HG03159 (cell line): Measurements from ENCODE around the gene CCT7.

Experiments used
- ATAC-seq: cut with Tn5 transposase; IDR thresholded peaks from one replicate; pipeline ENCODE4 v1.9.1; 2021; ENCODE audit warnings: mild to moderate bottlenecking, moderate library complexity; ENCODE audit not compliant: unreplicated experiment

CCT7 gene

DNA sequence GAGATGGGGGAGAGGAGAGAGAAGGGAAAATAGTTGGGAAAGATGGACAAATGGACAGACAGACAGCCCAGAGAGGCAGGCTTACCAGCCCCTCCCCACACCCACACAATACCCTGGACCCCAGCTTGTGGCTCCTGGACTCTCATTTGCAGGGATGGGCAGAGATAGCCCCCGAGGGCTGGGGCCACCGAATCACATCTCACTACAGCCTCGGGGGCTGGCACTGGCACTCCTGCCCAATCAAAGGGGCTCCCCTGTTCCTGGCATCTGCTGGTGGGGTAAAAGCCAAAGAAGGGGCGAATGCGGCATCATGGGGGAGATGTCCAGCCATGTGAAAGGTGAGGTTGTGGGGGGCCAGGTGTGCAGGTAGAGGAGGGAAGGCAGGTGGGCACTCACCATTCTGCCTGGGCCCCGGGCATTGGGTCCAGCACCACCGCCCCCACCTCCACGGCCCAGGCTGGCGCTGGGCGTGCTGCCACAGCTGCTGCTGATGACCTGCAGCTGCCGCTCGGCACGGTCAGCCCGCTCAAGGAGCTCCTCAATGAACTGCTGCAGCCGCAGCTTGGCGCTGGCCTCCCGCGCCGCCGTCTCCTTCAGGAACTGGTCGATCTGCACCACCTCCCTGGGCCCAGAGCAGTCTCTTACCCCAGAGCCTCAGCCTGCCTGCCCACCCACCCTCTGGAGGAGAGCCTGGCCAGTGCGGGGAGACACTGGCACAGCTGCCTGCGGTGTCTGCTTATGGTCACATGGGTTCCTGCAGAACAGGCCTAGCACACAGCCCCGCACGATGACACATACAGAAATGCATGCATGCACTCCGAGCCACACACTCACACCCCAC lies 32.2 kb downstream of the CCT7 start:
- ATAC-seq, result no peak

DNA sequence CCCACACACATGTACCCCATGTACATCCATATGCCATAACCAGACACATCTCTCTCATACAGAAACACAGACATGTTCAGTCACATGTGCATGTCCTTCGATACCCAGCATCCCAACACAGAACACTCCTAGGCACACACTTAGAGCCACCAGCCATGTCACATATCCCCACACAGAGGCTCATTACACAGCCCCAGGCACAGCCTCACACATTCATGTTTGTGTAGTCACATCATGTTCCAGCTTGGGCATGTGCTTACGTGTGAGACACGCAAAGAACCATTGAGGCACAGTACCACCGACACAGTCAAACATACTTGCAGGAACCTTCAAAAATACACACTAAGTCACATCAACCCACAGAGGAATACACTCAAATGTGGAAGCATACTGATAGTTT lies 32.9 kb downstream of the CCT7 start:
- no peak for ATAC-seq

DNA sequence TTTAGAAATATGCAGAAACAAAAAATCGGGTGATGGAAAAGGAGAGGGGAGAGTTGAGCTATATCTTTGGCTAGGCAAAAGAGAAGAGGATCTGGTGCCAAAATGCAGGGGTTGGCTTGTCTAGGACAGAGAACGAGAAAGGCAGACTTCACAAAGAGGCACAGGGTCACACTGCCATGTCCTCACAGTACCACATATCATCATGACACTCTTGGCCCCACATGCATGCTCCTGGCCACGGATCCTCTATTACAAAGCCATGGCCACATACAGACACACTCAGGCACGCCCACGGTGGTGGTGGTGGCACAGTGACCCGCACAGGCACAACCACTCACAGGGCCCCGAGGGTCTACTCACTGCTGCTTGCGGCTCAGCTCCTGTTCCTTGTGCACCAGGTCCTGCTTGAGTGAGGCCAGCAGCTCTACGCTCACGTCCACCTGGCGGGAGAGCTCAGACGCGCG lies 34.3 kb downstream of the CCT7 start:
- no peak for ATAC-seq

DNA sequence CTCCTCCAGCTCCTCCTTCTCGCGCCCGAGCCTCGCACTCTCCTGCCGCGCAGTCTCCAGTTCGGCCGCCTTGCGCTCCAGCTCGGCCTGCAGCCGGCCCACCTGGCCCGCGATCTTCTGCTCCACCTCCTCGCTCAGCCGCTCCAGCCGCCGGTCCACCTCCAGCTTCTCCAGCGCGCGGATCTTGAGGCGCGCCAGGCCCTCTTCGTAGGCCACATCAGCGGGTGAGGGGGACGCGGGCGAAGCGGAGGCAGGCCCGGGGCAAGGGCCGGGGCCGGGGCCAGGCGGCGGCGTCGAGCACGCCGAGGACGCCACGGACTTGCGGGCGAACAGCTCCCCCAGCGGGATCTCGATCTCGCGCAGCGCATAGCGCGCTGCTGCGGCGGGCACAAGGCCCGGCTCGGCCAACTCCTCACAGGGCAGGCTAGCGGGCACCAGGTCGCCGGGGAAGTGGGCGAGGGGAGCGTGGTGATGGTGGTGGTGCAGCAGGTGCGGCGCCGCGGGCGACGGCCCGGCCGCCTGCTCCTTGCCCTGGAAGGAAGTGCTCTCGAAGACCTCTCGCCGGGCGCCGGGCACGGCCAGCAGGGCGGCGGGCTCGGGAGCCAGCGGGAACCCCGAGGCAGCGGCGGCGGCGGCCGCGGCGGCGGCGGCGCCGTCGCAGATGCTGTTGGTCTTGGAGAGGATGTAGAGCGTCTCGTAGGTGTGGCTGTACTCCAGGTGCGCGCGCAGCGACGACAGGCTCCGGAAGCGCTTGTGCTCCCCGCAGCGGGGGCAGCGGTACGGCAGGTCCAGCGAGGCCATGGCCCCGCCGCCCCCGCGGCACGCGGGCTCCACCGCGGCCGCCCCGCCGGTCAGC lies 35.0 kb downstream of the CCT7 start:
- ATAC-seq, result peak; percentile 67

DNA sequence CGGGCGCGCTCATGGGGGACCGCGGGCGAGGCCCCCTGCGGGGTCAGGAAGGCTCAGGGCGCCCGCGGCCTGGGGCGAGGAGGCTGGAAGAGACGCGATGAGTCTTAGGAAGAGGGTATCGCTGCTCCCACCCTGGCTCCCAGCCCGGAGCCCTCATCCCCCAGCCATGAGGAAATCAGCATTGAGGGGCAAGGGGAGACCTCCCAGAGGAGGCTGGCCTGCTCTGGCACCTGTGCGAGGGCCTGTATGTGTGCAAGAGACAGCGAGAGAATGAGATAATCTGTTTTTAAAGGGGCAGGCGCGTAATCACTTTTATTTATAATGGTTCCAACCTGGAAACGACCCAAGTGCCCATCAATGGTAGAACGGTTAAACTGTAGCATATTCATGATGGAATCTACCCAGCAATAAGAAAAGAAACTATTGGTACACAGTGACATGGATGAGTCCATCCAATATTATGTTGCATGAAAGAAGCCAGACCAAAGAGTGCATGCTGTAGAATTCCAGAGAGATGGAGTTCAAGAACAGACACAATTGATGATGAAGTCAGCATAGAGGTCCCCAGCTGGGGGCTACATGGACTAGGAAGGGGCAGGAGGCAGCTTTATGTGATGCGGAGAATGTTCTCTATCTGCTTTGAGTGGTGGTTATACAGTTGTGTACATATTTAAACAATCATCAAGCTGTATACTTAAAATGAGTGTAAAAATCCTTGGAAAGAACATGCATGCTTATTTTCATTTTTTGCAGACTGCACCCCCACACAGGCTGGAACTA lies 35.8 kb downstream of the CCT7 start:
- peak; percentile 7 for ATAC-seq

DNA sequence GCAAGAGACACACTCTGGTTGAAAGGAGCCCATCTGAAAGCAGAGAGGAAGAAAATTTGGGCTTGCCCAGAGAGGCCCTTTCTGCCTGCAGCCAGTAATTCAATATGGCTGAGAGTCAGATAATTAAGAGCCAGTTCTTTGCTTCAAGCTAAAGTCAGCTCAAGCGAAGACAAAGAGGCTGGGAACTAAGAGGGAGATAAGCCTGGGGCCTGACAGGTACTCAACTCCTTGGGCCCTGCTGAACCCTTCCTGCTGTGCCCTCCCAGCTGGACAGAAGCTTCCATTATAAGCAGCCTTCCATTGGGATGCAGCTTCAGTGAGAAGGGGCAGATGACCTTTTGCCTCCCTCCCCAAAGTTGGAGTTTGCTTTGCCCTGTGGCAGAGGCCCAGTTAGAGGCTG lies 38.2 kb downstream of the CCT7 start:
- ATAC-seq, result no peak

DNA sequence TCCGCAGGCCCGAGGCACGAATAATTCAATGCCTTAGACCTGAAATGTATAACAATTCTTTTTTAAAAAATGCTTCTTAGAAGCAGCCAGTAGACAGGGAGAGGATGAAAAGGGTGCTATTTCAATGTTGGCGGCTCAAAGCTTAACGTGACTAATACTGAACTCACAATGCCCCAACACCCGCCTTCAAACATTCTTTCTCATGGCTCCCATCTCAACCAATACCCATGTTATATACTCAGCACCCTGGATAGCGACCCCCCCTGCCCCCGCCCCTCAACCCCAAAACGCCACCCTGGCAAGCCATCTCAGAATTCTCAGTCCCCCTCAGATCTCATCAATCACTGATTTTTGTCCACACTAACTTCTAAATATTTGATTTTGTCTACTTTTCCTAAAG lies 45.7 kb downstream of the CCT7 start:
- no peak for ATAC-seq

DNA sequence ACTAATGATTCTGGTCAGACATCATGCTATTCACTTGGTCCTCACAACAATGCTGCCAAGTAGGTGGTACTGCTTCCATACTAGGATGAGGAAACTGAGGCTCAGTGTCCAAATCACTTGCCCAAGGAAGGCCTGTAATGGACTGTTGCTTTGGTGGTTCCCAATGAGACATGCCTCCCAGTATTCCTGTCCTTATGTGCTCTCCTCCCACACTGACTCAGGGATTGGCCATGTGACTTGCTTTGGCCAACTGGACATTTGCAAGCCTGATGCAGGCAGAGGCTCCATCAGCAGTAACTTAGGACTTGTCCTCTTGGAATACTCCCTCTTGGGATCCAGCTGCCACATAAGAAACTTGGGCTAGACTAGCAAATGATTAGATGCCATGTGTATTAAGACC lies 47.1 kb downstream of the CCT7 start:
- ATAC-seq, result no peak

DNA sequence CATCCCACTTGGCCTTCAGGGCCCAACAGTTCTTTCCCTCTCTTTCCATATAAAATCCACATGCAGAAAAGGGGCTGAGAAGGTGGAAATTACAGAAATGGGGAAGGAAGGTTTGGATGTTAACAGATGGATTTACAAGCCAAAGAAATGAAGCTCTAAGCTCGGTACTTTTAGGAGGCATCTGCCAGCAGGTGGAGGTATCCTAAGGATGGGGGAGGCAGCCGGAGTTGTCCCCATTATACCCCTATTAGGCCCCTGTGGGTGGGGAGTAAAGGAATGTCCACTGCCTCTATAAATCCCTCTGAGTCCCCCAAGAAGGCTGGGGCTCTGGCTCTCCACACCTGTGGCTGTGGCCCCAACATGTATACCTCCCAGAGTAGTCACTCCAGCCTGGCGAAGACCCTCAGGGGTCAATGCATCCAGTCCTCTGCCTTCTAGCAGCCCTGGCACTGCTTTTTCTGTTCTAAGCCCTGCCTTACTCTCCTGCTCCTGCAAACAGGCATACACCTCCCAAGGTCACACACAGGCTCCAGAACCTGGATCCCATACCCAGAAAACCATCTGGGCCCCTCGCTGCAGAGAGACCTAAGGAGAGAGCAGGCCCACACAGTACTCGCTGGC lies 48.9 kb downstream of the CCT7 start:
- no peak for ATAC-seq

DNA sequence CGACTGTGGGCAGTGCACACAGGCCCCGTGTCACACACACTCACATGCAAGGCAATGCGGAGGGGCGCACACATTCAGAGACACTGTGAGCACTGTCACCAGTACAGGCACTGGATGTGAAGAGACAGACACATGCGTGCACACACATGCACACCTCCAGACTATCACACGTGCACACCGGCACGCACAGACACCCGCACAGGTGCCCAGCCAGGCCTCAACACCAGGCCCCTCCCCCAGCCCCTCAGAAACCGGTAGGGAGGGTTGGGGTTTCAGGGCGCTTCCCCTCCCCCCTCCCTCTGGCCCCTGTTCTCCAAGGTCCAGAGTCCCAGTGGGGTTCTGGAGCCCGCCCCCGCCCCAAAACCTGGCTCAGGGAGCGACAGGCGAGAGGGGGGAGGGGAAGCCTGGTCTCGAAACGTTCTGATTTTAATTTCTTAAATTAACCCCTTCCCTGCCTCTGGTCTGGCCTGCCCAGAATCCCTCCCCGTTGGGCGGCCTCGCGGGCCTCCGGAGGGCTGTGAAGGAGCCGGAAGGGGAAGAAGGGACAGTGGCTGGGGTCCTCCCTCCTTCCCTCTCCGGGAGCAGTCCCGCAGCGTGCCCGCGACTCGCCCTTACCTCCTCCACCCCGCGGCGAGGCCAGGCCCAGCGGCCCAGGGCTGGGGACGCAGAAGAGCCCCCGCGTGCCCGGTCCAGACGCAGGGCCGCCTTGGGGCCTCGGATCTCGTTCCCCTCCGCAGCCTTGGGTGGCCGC lies 49.6 kb downstream of the CCT7 start:
- ATAC-seq, result peak; percentile 18

DNA sequence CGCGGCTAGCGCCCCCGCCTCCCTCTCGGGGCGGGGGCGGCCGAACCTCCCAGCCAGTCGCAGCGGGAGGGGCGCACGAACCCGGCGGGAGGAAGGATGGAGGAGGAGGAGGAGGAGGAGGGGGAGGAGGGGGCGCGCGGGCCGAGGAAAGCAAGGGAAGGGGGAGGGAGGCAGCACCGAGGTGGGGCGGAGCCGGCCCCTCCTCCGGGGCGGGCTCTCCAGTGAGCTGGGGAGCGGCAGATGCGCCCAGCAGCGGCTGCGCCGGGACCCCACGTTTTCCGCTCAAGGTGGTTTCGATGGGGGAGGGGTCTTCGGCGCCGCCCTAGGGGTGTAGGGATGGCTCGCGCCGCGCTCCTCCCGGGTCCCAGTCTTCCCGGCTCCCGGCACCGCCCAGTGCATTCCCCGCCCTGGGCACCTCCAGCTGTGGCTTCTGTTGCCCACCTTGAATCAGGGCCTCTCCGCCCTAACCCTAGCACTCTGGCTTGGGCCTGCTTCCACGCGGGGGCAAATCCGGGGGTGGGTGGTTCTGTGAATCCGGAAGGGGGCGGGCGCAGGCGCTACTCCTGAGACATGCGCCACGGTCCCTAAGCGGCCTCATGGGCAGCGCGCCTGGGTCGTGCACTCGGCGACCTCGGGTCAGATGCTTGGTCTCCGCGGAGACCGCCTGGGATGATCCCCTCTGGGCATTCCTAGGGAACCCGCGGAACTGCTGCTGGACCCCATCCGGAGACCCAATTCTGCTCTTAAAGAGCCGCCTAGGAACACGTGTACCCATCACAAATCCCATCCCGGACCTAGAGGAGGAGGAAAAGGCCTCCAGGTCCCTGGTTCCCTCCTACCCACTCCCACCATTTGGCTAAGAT lies 50.4 kb downstream of the CCT7 start, which contains the start of gene FBXO41:
TSS of gene FBXO41 (minus strand) at position 183 of the 863 bp plus-strand sequence. CDS start 14,848 bp downstream, outside the sequence.
- peak; percentile 65 for ATAC-seq

DNA sequence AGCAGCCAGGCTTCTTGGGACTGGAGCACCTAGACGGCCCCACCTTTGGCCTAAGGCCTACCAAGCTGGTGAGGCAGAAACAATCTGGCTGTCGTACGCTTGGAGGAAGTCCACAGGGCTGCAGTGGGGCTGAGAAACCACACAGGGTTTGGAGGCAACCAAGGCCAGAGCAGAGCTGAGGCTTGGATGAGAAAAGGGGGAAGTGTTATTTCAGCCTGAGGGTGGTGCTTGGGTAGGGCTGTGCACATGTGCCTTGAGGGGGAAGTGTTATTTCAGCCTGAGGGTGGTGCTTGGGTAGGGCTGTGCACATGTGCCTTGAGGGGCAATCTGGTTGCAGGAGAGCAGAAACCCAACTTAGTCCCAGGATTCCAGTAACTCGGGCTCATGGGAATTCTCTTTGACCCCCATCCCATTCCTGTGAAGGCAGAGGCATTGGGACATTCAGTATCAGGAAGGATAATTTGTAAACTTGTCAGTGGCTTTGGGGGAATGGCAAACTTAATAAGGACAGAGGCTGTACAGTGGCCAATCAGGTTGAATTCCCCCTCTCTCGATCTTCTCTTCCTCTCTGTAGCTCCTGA lies 51.1 kb downstream of the CCT7 start:
- ATAC-seq, result peak; percentile 67

DNA sequence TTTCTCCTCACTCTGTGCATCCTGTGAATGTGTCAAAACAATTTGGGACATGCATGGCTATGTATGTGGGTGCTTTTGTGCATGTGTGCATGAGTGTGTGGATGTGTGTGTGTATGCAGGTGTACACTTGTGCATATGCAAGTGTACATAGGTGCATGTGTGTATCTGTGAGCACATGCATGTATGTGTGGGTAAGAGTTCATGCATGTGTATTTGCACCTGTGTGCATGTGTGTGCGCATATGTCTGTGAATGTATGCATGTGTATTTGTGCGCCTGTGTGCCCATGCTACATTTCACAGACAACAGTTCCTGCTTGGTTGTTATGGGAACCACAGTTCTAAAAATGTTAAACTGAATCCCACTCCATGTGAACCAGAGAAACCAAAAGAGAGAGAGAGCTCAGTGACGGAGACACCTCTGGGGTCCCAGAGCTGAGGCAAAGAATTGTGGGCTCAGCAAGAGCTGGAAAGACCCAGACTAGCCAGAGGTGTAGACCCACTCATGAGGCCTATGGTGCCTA lies 52.1 kb downstream of the CCT7 start:
- no peak for ATAC-seq

DNA sequence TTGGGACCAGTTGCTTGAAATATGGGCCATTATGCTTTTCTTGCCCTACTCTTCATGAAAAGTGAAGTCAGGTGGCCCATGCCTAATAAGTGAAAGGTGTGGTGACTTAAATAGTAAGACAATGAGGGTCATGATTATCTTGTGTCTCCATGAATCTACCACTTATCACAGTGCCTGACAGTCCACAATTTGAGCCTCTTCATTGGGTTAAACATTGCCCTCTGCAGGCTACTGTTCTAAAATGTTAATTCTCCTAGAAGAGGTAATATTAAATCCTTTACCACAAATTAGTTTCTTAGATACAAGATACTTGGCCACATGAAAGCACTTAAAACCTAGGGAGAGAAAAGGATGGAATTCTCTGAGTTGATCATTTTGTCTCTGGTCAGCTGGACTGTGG lies 55.2 kb downstream of the CCT7 start:
- ATAC-seq, result no peak

DNA sequence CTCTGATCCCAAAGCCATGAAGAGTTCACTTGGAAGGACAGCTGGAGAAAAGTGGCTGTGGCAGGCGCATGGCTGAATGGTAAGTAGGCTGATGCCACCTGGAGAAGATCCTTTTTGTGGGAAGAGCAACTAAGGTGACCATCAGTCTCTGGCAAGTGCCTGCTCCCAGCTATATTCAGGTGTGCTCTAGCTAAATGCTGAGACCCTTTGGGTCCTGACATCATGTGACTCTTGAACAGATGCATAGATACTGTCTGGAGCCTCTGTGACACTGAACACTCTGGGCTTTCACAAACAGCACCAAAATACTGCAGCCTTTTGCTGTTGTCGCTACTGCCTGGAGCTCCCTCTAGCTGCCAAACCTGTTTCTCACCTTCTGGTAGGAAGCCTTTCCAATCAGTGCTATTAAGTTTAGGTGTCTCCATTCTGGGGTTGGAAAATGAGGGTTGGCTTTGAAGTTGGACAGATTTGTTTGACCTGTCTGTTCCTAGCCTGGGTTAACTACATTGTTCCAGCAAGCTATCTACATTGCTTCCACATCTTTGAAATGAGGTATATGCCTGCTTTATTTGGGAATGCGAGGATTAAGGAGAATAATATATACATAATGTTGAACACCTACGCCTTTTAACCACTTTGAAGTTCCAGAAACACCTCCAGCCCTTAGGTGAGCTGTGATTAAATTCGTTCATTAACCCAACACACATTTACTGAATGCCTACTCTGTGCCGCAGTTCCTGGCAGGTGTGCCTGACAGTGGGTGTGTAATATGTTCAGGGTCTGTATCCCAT lies 56.1 kb downstream of the CCT7 start:
- ATAC-seq, result no peak

DNA sequence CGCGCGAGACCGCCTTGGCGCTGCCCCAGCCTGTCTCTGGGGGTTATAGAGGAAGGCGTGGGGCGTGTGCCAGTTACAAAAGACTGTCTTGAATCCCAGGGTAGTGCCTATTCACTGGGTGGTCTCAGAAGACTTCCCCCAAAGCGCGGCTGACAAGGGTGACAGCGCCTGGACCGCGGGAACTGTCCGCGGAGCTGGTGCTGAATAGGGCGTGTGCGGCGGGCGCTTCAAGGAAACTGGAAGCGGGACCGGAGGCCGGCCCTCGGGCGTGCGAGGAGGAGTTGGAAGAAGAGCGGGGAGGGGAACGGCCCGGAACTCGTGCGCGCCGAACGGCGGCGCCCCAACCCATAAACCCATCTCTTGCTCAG lies 57.0 kb downstream of the CCT7 start:
- ATAC-seq, result no peak

DNA sequence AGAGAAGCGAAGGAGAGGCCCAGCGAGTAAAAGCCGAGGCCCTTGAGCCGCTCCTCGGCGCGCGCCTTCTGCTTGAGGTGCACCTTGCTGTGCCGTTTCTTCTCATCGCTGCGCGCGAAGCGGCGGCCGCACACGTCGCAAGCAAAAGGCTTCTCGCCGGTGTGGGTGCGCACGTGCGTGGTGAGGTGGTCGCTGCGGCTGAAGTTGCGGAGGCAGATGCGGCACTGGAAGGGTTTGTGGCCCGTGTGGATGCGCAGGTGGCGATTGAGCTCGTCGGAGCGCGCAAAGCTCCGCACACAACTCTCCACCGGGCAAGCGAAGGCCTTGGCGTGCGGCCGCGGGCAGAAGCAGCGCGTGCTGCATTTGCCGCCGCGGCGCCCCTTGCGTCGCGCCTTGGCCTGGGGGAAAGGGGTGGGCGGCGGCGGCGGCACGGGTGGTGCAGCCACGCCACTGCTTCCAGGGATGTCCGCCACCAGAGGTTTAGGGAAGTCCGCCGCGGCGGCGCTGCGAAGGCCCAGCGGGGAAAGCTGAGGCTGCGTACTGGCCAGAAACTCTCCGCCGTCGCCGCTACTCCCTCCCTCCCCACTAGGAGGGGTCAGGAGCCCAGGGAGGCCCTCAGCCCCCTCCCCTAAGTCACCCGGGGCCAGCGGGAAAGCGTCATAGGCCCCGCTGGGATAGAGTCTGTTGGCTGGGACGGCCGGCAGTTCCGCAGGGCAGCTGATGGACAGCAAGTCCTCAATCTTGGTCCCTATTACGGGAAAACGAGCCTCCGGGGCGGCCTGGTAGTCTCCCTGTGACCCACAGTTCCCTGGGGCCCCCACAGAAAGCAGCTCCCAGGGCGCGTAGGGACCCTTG lies 57.6 kb downstream of the CCT7 start:
- no peak for ATAC-seq
